GM21723 (cell line): Measurements from ENCODE around the gene EDN2.

Source experiments
- ATAC-seq: cut with Tn5 transposase; IDR thresholded peaks from one replicate; pipeline ENCODE4 v1.9.1; 2021; ENCODE audit warnings: mild to moderate bottlenecking, moderate library complexity; ENCODE audit not compliant: unreplicated experiment

The EDN2 gene

DNA sequence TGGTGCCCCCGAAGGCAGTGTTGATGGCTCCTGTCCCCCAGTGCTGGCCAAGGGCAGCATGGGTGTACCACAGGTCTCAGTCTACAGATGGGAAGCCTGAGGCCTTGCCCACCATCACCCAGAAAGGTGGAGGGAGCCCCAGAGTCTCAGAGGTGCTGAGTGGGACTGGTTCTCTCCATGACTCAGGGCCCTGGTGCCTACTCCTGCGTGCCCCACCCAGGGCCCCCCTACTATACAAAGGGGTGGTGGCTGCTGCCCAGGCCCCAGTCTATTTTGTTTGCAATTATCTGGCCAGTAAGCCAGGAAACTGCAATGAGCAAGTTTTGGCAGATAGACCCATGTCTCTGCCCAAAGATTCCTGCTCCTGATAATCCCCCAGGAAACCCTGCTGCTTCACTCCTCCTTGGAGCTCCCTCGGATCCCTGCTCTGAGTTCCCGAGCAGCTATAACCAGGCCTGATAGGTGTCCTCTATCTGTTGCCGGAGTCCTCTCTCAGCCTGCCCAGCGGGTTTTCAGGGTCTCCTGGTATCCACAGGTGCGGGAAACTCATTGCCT, 41.7 kb downstream of the EDN2 start:
- no peak for ATAC-seq

DNA sequence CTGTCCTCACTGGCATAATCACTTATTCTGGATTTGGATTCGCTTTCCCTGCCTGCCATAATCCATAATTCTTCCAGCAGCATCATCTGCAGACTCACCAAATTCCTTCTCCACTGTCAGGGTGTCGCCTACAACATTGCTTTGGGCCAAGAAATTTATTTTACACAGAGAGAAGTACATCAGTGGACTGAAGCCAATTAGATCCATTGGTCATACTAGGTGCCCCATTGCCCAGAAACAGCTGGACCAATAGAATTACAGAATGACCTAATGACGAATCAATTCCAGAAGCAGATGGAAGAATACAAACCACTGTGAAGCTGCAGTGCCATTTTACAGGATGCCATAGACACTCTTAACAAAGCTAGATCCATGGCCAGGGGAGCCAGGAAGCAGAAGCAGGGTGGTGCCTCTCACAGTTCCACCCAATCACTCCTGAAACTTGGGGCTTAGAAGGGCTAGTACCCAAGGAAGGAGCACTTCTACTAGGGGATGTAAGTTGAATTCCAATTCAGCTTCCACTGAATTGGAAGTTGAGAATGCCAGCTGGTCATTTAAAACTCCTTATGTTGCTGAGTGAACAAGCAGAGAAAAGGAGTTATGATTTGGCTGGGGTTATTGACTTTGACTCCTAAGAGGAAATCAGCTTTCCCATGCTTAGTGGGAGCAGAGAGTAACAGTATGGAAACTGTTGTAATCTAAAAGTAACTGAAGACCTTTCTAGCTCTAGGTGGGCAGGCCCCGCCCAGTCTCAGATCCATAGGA, 44.0 kb downstream of the EDN2 start:
- no peak for ATAC-seq

DNA sequence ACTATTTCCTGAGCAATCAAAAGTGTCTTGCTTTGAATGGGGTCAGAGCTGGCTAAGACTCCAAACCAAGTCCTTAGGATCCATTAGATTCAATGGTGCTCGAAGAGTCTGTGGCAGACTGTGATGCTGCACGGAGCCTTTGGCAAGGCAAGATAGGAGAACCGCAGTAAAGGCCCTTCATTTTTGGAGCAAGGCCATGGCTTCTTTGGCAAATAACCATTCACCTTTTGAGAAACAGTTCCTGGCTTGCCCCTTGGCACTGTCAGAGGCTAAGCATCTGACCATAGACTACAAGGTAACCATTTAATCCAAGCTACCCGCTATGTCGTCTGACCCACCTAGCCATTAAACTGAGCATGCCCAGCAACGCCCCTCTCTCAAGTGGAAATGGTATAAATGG, 45.2 kb downstream of the EDN2 start:
- ATAC-seq, result no peak

DNA sequence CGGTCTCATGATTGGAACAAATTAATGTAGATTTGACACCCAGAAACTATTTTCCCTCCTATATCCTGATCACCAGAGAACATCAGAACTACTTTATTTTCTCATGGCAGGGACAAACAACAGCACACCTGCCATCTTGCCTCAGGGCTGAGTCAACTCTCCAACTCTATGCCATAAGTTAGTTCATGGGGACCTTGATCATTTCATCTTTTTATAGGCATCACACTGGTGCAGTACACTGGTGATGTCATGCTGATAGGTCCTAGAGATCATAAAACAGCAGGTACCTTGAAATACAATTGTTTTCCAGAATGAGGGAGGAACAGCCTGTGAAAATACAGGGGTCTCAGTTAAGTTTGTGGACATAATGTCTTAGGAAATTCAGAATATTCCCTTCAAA, 45.8 kb downstream of the EDN2 start:
- no peak for ATAC-seq

DNA sequence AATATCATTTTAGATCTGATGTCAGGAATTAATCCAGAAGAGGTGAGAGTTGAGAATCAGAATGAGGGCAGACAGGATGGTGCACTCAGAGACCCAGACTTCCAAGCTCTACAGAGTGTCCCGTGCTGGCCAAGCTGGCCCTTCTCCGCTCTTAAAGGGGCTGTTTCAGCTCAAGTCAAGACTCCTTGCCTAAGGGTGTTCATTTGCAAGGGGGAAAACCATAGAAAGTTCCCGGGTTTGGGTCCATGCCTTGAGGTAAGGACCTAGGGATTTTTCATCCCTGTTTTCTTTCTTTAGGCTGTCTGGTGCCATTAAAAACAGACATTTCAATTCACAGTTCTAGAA, 47.5 kb downstream of the EDN2 start:
- no peak for ATAC-seq

DNA sequence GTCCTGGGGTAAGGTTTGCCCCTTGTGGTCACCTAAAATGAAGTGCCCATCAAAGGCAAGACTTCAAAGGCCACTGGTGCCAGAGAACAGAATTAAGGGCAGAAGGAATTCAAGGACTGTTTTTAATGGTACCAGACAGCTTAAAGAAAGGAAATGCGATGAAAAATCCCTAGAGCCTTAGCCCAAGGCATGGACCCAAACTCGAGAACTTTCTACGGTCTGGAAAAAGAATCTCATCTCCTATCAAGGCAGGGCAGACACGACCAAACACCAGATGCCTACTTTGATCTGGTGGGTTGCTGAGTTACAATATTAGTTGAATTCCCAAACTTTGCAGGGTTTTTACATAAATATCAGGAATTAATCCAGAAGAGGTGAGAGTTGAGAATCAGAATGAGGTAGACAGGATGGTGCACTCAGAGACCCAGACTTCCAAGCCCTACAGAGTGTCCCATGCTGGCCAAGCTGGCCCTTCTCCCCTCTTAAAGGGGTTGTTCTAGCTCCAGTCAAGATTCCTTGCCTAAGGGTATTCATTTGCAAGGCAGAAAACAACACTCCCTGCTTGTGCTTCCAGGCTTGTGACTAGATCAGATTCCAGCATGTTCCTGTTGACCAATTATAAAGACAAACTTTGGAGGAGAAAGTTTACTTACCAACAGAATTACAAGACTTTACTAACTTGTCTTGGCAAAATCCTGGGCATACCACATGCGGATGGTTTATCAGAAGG, 48.0 kb downstream of the EDN2 start:
- ATAC-seq, result no peak

DNA sequence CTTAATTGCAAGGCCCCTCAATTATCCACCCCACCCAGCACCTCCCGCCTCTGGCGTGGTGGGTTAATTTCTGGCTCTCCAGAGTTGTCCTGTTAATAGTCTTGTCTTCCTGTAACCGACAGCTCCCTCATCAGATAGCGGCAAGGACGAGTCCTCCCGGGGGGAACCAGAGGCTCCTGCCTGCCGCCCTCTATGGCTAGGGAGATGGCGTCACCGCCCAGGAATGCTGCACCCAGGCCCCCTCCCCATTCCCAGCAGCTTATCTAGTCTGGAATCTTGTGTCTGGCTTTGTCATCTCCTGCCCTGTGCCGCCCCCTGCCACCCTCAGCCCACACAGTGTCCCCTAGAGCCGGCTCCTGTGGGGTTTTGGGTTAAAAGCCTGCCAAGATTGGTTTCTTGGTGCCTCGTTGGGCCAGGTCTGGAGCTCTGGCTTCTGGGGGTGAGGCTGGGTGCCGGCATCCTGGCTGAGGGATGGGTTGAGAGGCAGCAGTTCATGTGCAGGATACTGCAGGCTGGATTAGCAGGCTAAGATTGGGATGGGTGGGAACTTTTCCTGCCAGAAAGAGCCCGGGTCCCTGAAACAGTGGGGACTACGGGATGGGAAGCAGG, 48.8 kb downstream of the EDN2 start:
- no peak for ATAC-seq

DNA sequence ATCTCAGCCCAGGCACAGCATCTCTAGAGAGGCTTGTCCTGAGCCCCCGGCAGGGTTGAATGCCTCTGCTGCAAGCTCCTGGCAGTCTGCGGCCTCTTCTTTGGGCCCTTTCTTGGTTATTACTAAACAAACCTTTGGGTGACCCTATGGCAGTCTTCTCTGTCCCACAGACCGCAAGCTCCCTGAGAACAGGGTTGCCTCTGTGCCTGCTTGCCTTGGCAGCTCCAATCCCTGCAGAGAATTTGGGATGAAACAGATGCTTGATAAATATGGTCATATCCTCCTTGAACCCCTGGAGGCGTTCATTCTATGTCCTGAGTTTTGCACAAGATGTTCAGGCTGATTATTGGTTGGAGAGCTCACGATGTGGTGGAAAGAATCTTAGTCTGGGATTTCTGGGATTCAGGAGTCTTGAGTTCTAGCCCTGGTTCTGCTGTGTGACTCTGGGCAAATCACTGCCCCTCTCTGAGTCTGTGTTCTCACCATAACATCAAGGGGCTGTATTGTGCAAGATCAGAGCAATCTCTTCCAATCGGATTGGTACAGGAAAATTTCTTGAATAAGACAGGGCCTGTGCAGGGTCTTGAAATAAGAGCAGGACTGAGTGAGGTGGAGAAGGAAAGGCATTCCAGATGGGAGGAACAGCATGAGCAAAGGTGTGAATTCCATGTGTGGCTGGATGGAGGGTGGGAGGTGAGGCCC, 49.6 kb downstream of the EDN2 start:
- no peak for ATAC-seq

DNA sequence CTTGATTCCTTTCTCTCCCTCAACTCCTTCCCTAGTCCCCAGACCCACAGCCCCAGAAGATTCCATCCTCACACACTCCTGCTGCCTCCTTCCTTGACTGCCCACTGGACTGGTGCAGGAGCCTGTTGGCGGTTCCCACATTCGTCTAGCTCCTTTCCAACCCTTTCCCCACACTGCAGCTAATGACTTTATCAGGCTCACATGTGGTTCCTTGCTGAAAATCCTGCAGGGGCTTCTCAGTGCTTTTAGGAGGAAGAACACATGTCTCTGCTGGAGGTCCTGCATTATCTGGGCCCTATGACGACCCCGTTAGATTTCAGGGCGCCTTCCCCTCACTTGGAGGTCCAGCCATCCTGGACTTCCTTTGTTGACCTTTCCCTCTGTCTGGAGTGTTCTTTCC, 50.2 kb downstream of the EDN2 start:
- ATAC-seq, result no peak

DNA sequence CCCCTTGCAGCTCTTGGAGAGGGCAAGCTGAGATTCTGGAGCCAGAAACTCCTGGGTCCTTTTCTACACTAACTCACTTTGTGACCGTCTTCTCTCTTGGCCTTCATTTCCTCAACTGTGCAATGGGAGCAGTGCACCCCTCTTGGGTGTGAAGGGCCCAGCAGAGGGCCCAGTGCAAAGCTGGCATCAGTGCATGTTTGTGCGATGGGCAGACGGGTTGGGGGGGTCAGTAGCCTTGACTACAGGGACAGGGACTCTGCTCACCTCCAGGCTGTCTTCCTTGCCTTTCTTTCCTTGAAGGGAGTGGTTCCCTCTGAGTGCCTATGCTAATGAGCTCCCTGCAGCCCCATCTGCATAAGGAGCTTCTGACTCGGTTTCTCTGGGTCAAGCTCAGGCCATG, 51.0 kb downstream of the EDN2 start:
- ATAC-seq, result no peak

DNA sequence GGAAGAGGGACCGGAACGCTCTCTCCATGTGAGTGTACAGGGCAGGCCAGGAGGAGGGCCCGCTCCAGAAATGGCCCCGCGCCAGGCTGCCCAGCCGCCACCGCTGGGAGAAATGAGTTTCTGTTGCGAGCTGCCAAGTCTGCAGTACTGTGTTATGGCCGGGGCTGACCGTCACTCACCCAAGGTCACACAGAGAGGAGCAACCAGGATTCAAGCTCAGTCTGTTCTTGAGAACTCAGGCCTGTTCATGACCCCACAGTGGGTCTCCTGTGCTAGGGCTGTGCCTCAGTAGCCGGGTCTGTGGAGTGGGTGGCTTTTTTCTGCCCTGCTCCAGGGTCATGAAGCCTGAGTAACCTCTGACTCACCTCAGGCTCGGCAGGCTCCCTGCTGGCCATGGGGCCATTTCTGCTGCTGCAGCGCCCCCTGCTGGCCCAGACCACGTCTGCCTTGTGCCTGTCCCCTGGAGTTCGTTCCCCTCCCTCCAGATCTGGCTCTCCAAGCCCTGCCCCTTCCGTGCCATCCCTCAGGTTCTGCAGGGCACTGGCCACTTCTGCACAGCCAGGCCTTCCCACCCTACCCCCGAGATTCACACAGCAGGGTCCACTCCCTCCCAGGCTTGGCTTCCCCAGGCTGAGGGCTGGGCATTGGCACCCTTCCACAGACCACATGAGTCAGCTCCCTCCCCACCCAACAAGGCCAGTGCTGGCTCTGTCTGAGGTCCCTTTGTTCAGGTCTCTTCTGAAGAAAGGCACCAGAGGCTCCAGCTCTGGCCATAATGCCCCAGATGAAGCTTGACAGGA, 51.8 kb downstream of the EDN2 start:
- ATAC-seq, result no peak

DNA sequence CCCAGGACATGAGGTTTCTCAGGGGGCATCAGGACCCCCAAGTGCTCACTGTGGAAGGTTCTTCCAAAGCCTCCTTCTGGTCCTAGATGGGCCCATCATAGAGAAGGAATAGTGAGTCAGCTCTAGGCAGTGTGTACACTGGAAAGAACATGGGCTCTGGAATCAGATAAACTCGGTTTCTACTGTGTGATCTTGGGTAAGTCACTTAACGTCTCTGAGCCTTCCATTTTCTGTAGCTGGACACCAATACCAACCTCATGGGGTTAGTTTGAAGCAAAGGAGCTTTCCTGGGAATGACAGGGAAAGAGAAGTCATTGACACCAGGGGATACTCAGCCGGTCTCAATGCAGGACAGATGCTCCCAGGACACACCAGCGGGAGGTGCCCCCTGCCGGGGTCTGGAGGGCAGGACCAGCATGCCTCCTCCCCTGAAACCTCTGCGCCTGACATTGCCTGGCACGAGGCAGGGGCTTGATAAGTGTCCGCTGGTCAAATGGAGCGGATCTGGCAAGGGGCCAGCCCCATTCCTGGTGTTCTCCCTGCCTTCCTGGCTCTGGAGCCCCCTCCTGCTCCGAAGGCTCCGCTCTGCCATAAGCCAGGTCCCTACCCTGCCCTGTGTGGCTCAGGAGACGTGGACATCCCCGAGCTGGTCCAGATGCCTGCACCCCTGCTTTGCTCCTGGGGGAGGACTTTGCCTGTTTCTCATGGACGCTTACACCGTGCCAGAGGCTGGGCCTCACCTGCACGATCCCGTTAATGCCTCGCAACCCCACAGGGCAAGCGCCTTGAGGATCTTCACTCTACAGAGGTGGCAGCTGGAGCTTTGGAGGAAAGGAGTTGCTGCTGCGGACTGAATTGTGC, 52.8 kb downstream of the EDN2 start:
- no peak for ATAC-seq

DNA sequence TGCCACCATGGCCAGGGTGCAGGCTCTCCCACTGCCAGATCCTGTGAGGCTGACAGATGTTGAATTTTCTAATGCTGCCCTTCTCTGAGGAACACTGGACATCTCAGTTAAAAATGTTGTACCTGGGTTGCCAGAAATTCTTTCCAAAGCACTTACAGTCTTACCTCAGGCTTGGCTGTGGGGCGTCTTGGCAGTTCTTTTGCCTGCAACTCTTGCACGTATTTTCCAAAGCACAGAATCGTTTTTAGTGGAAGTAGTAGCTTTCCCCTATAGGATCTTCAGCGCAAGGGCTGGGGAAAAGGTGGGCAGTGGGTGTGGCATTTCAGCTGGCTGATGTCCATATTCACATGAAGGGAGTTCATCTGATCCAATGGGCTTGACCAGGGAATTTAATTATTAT, 53.9 kb downstream of the EDN2 start:
- ATAC-seq, result no peak

DNA sequence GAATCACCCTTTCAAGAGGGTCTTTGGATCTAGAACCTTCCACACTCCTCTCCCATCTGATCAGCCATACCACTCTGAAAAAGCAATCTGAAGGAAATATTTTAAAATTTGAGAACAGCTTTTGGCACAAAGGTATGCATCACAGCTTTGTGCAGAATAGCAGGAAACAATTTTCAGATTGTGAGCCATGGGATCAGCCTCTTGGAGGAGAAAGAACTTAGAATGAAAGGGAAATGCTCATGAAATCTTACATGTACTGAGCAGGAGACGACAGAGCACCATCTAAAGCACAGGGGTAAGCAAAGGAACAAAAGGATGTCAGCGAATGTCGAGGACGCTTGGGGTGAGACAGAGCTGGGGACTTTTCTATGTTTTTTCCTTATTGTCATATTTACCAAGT, 54.4 kb downstream of the EDN2 start:
- ATAC-seq, result no peak

DNA sequence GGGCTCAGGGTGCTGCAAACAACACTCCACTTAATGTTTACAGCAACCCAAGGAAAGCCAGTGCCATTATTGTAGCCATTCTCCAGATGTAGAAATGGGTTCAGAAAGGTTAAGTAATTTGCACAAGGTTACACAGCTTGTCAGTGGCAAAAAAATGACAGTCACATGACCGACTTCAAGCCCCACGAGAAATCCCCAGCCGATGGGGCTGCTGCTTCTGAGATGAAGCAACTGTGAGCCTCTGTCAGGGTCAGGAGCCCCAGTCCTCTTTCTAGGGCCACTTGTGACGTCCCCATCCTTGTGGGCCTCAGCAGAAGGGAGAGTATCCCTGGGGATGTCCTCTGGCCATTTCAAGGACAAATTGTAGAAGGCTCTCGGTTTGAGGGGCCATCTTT, 54.8 kb downstream of the EDN2 start:
- no peak for ATAC-seq
